RKO (cell line): ENCODE data around the gene CLDN18.

Experiments used
- DNase-seq: peaks from one replicate; pipeline ENCODE4 v3.0.0-alpha.2; 2016; ENCODE audit warnings: low spot score

The CLDN18 gene

DNA sequence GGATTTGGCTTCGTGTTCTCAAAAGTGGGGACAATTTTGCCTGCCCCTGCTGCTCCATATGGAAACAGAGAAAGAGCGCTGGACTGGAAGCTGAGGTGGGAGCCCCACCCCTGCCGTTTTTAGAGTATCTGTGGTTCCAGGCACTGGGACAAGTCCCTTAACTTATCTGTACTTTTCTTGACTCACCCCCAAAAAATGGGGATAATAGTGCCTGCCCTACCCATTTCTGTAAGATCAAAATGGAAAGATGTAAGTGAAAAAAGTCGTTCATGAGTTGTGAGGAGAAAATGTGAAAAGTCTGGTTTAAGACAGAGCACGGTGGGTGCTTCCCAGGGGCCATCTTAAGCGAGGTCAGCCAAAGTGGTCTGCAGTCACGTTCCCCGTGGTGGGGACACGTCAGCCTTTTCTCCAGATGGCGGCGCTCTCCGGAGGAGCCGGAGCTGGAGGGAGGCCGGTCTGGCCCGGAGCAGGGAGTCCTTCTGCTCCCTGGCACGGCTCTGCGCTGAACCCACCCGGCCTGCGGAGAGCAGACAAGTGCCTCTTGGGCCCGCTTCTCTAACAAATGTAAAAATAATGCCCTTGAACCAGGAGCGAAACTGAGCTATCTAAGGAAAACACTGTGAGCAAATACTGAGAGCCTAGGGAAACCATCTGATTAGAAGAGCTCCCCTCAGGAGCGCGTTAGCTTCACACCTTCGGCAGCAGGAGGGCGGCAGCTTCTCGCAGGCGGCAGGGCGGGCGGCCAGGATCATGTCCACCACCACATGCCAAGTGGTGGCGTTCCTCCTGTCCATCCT lies at the start of gene CLDN18:
TSS of gene CLDN18 (plus strand) at position 690 of the 797 bp plus-strand sequence. CDS start at position 751, 61 bp downstream.
- no peak for DNase-seq

DNA sequence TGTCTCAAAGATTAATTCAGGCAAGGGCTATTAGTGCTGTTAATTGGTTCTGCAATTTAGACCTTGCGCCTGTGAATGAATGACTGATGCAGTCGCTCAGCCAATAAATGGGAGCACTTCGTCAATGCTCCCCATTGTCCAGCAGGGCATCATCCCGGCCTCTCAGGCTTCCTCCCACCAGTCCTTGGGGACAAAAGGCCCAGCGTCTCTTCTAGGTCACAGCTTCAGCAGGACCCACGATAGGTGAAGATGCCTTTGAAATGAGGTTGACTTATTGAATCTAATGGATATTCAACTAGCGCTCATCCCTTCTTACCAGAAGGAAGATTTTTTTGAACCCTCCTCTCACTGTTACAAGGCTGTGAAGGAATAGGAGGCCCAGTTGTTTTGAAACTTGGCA lies 47.7 kb upstream of the CLDN18 start:
- no peak for DNase-seq

DNA sequence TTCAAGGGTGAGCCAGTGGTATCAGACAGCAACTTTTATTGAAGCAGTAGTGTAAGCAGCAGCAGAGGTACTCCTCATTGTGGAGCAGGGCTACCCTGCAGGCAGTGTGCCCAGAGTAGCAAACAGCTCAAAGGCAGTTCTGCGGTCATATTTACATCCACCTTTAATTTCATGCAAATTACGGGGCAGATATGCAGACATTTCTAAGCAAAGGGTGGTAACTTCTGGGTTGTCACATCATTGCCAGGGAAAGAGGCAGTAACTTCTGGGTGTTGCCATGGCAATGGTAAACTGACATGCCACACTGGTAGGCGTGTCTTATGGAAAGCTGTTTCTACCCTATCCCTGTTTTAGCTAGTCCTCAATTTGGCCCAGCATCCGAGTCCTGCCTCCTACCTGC lies 46.5 kb upstream of the CLDN18 start:
- DNase-seq: no peak

DNA sequence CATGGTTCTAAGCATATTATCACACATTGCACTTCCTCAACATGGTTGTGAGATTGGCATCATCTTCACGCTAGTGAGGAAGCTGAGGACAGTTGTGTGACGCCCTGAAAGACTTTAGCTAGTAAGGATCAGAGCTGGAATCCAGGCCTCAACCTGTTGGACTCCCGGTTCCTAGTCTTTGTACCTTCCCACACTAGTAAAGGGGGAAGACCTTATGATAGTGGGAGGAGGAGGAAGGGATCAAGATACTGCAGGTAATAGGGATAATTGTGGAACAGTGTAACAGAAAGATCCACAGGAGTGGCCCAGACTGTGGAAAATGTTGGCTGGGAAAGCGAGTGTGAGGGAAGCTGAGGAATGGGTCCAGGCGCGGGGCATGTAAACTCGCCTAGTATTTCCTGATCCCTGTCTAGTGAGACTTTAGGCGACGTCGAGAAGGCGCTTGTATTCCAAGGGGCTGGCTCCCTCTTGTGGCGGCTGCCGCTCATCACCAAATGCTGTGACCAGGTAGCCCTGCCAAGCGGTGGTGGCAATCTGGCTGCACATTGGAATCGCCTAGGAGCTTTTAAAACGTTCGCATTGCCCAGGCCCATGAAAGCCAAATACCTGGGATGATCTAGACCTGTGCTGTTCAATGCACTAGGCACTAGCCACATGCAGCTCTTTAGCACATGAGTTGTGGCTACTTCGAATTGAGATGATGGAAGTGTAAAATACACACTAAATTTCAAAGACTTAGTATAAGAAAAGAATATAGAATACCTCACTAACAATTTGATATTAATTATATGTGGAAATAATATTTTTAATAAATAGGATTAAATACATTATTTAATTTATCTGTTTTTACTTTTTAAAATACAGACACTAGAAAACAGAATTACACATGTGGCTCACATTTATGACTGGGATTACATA lies 38.8 kb upstream of the CLDN18 start:
- DNase-seq: peak; percentile 75

DNA sequence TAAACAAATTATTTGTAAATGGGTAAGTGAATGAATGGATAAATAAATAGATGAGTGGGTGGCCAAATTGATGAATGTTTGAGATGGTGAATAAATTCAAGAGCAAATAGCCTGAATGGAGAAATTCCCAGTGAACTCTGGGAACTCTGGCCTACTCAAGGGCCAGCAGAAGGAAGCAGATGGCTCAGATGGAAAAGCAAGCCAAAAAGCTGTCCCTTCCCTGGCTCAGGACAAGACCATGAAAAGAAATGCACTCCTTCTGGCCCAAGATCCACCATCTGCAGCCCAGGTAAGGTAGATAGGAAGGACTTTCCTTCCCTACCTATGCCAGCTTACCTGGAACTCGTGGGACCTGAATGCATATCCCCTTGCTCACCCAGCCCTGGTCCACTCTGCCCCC lies 37.6 kb upstream of the CLDN18 start:
- no peak for DNase-seq

DNA sequence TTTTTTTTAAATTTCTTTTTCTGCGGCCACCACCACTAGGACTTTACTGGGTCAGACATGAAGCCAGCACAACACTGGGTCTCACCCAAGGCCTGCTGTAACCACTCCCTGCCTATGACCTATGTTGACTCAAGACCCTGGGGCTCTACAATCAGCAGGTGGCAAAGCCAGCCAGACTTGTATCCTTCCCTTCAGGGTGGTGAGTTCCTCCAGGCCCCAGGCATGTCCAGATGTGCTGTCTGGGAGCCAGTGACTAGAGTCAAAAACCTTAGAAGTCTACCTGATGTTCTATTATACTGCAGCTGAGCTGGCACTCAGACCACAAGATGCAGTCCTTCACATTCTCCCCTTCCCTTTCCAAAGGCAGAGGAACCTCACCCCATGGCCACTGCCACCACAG lies 31.6 kb upstream of the CLDN18 start:
- DNase-seq: no peak

DNA sequence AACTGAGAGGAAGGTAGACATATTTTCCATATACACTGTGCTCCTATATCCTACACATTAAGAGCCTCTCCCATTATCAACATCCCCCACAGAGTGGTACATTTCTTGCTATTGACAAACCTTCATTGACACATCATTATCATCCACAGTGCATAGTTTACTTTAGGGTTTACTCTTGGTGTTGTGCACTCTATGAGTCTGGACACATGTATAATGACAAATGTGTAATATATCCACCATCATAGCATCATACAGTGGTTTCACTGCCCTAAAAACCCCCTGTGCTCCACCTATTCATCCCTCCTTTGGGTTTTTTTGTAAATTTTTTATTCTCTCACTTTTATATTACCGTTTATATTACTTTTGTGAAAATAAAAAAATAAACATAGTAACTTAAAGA lies 22.2 kb upstream of the CLDN18 start:
- DNase-seq: no peak

DNA sequence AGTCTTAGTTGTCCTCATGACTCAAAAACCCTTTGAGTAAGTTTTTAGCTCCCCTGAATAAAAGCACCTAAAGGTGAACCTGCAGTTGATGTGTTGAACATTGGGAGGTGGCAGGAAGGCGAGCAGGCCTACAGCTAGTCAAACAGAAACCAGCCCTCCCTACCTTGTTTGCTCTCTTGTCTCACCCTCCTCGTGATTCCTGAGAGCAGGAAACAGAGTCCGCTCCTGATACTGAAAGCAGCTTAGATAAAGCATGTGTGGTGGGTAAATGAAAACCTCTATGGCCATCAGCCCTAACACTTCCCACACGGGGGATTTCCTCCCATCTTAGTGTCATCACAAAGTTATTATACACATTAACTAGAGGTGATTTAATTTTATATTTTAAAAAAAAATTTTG lies 21.8 kb upstream of the CLDN18 start:
- no peak for DNase-seq

DNA sequence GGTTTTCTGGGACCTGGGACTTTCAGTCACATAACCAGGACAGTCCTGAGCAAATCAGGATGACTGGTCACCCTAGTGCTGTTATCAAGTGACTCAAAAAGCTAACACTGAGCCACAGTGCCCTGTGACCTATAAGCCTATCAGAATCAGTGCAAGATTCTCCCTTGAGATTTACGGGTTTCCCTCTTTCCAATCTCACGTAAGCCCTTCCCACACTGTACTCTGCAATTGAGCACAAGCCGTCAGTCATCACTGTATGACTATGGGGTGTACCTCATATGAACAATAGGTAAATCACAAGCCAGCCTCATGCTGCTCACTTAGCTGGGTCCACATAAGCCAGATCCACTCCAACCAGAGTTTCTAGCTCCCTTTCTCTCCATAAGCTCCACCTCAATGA lies 21.0 kb upstream of the CLDN18 start:
- no peak for DNase-seq

DNA sequence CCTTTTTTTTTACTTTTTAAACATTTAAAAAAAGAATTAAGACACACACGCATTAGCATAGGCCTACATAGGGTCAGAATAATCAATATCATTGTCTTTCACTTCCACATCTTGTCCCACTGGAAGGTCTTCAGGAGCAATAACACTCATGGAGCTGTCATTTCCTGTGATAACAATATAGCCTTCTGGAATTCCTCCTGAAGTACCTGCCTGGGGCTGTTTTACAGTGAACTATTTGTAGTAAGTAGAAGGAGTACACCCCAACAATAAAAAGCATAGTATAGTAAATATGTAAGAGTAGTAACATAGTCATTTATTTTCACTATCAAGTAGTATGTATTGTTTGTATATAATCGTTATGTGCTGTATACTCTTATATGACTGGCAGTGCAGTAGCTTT lies 19.5 kb upstream of the CLDN18 start:
- no peak for DNase-seq

DNA sequence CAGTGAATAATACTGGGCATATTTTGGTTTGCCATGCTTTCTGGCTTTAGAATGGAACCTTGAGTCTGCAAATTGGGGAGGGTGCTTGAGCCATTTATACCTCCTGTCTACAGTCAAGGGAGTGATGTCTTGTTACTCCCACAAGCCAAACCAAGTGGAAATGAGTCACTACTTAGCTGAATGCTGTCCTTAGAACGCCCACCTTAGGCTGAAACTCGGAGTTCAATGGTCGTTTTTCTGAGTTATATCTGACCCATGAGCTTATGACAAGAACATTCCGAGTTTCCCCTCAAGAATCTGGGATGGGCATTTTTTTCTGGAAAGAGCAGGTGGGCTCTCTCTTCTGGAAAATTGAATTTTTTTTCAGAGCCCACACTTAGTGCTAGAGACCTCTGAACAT lies 17.4 kb upstream of the CLDN18 start:
- DNase-seq: no peak

DNA sequence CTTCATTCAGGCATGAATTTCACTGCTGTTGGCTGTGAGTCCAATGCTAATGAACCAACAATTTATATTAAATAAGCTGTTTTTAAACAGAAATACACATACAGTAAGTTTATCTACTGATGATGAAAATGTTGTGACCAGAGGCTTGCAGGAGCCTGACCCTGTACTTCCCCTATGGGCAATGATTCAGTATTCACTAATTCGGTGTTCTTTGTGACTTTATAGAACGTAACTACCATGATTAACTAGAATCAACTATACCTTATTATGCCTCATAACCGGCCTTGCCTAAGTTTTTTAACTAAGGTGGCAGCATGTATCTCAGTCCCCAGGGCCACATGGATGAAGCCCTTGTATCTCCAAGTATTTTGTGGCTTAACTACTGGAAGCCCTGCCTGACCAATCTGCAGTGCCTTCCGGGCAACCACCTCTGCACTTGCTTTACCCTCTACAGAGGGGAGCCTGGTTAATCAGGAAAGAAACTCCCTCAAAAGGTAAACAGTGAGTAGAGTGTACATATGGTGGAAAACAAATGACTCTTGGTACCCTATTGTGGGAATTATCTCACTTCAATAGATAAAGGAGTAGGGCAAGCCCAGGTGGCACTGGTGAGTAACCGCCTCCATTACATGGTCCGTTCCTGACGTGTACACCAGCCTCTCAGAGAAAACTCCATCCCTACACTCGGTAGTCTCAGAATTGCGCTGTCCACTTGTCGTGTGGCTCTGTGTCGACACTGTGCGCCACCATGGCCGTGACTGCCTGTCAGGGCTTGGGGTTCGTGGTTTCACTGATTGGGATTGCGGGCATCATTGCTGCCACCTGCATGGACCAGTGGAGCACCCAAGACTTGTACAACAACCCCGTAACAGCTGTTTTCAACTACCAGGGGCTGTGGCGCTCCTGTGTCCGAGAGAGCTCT lies 11.6 kb upstream of the CLDN18 start:
- no peak for DNase-seq

DNA sequence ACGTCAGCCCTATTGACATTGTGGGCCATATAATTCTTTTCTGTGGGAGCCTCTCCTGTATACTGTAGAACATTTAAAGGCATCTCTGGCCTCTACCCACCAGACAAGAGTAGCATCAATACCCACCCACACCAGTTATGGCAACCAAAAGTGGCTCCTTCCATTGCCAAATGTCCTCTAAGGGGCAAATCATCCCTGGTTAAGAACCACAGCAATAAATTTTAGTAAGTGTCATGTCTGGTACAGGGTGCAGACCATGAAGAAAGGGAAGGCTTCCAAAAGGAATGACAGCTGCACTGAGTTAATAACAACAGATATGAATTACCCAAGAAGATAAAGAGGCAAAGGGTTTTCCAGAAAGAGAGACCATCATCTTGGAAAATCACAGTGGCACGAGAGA lies 6.9 kb upstream of the CLDN18 start:
- DNase-seq: no peak

DNA sequence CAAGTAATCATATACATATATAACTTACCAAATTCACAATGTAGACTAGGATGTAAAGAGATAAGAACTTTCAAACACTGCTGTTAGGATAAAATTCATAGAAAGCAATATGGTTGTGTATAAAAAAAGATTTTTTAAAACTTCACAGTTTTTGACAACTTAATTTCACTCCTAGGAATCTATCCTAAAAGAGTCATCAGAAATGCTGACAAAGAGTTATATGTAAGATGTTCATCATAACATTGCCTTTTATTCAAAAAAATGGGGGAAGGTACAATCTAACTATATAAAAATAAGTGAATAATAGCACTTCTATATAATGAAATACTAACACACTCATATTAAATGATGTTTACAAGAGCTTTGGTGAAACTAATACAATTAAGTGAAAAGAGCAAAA lies 4.3 kb upstream of the CLDN18 start:
- no peak for DNase-seq

DNA sequence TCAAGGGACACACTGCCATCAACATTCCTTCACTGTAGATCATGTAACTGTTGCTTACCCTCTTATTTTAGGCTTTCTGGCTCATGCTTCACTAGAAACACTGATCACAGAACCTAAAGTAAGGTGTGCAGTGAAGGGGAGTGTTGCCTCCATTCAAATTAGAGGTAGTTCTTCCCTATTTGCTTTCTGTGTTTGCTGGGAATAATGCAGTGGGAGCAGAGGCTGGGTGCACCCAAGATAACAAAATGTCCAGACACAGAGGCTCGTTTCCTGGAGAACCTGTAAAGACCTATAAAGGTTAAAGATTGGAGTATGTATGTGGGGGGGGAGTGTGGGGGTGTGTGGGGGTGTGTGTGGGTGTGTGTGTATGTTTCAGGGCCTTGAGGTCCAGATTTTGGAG lies 2.1 kb upstream of the CLDN18 start:
- no peak for DNase-seq

DNA sequence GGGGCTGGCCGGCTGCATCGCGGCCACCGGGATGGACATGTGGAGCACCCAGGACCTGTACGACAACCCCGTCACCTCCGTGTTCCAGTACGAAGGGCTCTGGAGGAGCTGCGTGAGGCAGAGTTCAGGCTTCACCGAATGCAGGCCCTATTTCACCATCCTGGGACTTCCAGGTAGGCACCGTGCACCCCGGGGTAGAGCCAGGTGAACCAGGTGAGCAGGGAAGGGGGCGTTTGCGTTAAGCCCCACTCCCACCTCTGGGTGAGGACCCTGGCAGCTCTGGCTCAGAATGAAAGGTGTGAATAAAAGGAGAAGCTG lies 267 bp downstream of the CLDN18 start:
- DNase-seq: no peak

DNA sequence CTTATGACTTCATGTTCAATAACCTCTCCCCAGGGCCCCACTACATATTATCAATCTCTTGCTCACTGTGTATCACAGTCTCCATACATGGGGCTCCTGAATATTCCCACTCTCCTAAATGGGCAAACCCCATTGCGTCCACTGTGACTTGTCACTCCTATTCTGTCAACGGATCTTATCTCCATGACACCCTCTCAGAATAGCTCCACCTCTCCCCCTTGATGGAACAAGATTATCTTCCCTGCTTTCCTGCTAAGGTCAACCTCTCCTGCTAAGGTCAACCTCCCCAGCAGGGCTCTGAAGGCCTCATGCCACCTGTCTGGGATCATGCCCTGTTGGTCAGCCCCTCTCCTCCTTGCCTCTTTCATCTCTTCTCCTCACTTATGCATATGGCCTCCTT lies 1.8 kb downstream of the CLDN18 start:
- DNase-seq: no peak

DNA sequence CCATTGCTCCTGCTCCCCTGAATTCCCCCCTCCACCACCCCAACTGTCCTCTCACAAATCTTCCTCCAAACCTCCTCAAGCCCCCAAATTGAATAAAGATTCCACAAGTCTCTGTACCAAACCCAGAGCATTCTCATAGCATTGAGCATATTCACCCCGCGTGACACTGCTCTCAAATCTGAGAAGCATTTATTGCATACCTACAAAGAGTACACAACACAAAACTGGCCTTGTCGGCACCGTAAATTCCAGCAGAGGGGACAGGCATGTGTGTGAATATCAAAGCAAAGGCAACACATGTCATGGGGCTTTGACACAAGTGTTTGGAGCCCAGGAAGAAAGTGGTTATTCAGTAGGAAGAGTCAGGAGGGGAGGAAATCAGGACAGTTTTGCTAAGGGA lies 2.6 kb downstream of the CLDN18 start:
- no peak for DNase-seq

DNA sequence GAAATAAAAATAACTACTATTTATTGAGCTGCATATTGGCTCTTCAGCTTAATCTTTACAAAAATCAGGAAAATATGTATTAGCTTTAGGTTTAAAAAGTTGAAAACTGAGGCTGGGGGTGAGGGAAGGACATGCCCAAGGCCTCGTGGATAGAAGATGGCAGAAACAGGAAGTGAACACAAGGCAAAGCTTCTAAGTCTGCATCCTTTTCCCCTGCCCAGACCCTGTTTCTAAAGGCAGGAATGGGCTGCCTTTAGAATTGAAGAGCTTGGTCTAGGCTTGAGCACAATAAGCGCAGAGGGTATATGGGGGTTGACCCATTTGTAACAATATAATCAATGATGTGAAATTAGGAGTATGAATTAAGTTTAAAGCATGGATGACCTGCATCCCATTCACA lies 6.1 kb downstream of the CLDN18 start:
- DNase-seq: no peak

DNA sequence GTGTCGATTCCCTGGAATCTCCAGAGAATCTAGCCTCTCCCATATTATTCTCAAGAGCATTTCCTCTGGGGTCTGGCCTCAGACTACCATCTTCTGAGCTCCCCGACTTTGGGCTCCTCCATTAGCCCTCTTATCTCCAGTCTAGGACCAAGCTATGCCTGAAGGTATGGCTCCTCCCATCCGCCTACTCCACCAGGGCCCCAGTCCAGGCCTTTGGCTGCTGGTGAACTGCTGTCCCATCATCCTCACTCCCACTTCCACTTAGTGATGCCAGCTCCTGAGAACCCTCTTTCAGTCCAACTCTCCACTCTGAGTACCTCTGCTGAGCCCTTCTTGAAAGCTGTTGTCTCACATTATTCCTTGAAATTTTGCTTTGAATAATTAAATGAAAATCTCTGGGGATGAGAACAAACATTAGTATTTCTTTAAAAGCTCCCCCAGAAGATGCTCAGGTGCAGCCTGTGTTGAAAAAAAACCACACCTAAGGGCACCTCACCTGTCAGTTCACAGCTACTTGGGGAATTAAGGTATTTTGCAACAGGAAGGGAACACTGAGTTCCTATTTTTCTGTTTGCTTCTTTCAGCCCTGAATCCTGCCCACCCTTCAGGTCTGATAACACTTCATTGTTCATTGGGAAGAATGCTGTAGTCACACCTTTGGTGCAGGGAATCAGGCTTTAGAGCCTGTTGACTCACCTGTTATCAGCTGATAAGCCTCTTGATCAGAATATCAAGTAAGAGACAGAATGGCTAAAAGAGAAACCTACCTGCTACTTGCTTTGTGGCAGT lies 9.5 kb downstream of the CLDN18 start:
- no peak for DNase-seq

DNA sequence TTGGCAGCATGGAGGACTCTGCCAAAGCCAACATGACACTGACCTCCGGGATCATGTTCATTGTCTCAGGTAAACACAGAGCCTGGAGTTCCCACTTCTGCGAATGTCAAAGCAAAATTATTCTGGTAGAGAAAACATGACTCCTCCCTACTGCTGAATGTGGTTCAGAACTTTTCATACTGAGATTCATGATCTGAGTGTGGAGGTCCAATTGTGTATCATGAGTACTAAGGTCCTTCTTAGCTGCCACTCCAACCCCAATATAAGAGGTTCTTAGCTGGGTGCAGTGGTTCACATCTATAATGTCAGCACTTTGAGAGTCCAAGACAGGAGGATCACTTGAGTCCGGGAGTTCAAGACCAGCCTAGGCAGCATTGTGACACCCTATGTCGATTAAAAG lies 13.8 kb downstream of the CLDN18 start:
- no peak for DNase-seq

DNA sequence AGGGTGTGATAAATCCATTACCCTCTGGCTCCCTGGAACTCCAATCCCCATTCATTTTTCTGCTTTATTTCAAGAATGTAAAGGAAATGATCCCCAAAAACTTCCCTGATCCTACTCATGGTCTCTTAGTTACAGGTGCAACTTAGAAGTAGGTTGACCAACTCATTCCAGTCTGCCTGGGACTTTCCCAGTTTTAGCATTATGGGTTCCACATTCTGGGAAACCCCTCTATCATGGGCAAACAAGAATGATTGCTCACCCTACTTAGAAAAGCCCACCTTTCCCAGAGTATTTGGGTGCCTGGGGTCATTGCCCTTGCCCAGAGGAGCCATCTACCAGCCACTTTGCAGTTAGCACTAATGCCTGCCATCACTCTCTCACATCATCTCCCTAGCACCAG lies 15.6 kb downstream of the CLDN18 start:
- DNase-seq: no peak
